Pons (tissue), 1 donor: Measurements from ENCODE around the gene NSMCE1.

Experiments
- DNase-seq: peaks from one replicate; pipeline ENCODE4 v3.0.0-alpha.2; 2016; ENCODE audit warnings: low spot score

Gene NSMCE1

DNA sequence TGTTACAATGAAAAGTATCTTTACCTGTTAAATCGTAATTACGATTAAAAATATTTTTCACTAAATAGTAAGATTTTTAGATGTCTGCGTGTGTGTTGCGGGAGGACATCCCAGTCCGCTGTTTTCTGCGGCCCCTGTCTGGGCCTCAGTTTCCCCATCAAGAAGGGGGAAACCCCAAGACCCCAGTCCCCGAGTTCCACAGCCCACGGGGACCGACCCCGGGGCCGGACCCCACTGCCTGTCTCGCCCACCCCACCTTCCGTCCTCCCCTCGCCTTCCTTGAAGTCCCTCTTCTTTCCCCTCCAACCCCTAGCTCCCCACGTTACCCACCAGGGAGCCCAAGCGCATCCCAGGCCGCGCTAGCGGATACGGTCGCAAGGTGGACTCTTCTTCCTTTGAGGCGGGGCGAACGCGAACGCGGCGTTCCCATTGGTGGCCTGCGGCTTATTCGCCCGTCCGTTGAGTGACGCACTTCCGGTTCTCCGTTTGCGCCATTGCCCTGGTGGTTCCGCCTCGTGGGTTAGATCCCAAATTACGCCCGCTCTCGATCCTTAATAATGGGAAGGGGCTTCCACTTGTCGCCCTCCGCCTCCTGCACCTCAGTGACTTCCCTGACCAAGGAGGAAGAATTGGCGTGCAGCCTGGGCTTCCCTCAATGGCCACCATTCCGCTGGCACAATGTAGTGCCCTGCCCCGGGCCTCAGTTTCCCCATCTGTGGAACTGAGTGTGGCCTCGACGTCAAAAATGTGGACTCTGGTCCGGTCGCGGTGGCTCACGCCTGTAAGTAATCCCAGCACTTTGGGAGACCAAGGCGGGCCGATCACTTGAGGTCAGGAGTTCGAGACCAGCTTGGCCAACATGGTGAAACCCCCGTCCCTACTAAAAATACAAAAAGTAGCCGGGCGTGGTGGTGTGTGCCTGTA is at the start of gene NSMCE1:
NSMCE1 (minus strand) TSS at position 397 of the 924 bp plus-strand sequence. CDS start 11,202 bp downstream, outside the sequence.
- peak; percentile 95 for DNase-seq

DNA sequence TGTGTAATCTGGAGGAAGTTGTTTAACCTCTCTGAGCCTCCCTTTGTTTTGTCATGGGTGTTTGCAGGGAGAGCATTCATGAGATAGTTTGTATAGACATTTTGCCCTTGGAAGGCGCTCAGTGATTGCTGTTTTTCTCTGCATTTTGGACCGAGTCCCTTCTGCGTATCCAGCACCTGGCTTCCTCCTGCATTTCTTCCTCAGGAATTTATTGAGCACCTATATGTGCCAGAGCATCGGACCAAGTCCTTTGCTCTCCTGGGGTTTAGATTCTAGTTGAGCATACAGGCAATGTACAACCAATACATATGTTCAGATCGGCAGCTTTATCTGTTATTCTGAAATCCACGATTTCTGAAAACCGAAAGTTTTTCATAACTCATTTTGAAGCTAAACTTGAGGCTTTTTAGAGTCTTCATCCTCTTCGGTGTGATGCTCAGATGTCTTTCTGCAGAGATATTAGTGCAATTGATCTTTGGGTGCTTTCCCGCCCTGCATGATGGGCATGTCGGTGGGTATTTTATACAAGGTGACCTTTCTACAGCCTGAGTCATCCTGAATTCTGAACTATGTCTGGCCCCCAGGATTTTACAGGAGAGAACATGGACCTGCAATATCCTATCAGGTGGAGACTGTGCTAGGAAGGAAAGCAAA is 49.3 kb upstream of the NSMCE1 start:
- DNase-seq = no peak

DNA sequence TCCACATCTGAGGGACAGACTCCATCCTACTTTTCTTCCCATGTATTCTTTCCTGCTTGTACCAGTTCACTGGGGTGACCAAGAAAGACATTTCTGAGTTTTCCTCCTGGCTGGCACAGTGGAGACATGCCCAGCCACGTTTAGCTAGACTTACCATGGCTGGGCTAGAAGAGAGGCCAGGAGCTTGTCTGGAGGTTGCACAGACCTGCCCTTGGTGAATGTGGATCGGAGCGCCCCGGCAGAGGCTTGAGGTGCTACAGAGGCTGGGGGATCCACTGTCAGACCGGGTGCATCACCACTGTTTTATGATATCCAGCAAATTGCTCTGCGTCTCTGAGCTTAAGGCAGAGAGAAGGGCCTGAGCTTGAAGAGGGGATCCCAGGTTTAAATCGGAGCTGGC is 48.7 kb upstream of the NSMCE1 start:
- no peak for DNase-seq

- DNase-seq = no peak
Observed at GRCh38 chr16:27316038-27316680, 47.6 kb upstream of the NSMCE1 start.

DNA sequence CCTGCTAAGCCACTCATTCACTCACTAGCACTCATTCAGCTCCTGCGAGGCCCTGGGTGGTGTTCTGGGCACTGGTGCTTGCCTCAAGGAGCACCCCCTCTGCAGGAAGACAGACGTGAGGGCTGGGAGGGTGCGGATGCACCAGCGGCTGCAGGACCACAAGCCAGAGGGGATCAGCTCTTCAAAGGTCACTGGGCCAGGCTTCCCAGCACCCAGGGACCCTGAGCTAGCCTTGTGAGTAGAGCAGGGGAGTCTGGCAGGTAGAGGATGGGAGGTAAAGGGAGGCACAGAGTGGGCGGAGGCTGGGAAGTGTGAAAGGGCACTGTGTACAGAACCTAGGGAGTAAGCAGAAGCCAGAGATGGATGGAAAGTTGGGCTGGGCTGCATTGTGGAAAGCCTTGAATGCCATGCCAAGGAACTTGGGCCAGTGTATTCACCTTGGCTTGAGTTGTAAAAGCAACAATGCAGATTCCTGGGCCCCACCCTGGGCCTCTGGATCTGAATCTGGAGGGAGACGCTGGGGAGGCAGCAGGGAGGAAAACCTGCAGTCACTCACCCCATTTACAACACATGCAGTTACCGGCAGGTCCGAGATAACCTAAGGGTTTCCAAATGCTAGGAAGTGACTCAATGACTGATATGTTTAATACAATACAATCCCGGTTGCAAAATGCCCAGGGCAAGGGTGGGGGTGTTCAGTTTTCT is 46.9 kb upstream of the NSMCE1 start:
- no peak for DNase-seq

DNA sequence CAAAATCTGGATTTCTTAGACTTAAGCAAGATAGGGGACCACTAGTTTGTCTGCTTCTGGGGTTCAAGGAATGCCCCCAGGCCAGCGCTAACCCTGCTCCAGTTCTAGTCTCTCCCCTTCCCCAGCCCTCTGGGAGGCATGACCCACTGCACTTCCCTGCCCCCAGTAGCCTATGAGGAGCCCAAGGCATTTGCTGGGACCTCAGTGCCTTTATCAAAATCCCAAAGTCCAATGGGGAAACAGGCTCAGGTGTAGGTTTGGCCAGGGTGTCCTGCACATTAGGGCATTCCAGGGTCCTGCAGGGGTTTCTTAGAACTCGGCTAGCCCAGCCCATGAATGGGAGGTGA is 46.4 kb upstream of the NSMCE1 start:
- no peak for DNase-seq

- peak; percentile 18 for DNase-seq
Observed at GRCh38 chr16:27314161-27314723, 45.7 kb upstream of the NSMCE1 start.

GRCh38 chr16:27313422-27314160 is 45.0 kb upstream of the NSMCE1 start, which contains the start of gene IL4R:
Gene IL4R (plus strand): TSS chr16:27313974. CDS start chr16:27340204, 26,230 bp downstream.
- peak; percentile 7 for DNase-seq

DNA sequence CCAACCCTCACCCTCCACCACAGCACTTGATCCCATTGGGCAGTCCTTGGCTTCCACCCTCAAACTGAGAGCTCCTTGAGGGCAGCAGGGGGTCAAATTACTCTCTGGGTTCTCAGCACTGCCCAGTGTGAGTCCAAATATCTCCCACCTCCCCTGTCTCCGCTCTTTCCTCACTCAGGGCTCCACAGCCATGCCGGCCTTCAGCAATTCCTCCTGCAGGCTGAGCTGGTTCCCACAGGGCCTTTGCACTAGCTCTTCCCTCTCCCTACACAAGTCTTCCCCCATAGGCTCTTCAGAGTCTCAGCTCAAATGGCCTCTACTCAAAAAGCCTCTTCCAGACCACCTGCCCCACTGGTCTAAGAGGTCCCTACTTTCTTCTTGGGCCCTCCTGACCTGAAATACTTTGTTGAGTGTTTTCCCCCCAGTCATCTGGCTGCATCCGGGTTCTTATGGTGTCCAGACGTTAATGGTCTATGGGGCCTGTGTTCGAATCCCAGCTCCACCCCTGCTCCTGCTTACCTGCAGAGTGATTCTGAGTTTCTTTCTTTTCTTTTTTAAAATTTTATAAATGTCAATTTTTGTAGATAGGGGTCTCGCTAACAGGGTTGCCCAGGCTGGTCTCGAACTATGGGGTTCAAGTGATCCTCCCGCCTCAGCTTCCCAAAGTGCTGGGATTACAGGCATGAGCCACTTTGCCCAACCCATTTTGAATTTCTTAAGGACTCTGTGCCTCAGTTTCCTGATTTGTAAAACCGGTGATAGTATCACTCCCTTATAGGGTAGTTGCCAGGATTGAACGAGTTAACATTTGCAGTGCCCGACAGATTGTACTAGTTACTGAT is 44.2 kb upstream of the NSMCE1 start:
- DNase-seq = no peak

DNA sequence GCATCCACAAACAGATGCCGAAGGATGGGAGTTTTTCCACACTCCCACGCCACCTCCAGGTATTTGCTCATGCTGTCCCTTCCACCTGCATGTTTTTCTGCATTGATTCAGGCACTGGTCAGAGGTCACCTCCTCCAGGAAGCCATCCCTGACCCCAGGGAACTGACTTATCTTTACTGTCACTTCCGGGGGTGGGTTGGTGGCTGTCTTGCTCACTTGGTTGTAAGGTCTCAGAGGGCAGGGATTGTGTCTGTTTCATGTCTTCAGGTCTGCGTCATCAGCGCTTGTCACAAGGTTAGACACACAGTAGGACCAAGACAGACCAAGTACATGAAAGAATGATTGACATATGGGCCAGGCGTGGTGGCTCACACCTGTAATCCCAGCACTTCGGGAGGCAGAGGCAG is 43.3 kb upstream of the NSMCE1 start:
- DNase-seq = no peak

DNA sequence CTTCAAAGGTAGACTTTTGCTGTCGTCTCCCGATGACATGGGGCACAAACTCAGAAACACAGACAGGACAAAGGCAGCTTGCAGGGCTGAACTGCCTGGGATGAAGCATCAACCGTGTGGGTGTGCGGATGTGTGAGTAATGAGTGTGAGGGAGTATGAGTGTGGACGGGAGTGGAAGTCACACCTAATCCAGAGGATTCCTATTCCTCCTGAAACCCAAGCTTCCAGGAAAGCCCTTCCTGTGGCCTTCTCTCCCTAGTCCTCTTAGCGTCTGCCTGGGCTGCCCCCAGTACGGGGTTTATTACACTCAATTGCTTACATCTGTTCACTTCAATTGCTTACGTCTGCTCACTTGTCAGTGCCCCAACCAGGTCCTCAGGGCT is 42.9 kb upstream of the NSMCE1 start:
- DNase-seq = no peak

- DNase-seq = no peak
Observed at GRCh38 chr16:27310576-27311447, 42.2 kb upstream of the NSMCE1 start.

- DNase-seq = no peak
Observed at GRCh38 chr16:27308792-27309191, 40.2 kb upstream of the NSMCE1 start.

GRCh38 chr16:27305839-27306442 is 37.4 kb upstream of the NSMCE1 start:
- no peak for DNase-seq

- DNase-seq = no peak
Observed at GRCh38 chr16:27304881-27305745, 36.5 kb upstream of the NSMCE1 start.

- no peak for DNase-seq
Observed at GRCh38 chr16:27304102-27304501, 35.5 kb upstream of the NSMCE1 start.

DNA sequence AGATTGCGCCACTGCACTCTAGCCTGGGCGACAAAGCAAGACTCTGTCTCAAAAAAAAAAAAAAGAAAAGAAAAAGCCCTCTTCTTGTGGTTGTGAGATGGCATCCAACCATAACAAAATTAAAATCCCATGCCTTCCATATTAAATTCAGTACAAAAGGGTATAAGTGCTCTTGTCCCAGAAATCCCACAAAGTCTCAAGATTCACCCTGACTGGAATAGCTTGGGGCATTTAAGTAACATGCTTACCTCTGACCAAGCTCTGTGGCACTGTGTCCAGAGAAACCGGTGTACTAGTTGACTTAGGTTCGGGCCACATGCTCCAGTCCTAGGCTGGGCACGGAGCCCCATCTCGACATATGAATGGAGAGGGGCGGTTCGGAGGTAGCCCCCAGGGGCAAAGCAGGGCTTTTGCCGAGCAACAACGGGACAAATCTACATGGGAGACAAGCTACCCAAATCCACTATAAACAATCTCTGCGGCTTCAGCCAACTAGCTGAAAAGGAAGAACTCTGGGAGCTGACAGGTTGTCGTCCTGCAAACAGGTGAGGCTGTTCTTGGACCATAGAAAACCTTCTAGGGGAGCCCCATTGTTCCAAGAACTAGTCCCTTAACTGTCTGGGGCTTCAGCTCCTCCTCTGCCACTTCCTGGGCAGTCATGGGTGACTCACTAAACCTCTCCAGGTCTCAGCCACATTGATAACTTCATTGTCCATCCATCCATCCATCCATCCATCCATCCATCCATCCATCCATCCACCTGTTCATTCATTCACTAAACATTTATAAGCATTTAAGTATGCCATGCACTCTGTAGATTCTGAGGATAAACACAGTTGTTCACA is 34.9 kb upstream of the NSMCE1 start:
- no peak for DNase-seq
